Endodermal cell (in vitro differentiated cells): ENCODE results near the gene MVB12A. TPM values are rescaled to one million over a fixed set of nuclear protein-coding genes. Genes with fewer than 3 reads are reported as not detected.

Experiments
- DNase-seq: peaks from one replicate; pipeline ENCODE4 v3.0.0-alpha.2; 2017
- H3K27ac ChIP-seq: 2 replicates; pipeline ENCODE4 v1.5.1; 2013; ENCODE audit warnings: mild to moderate bottlenecking, low read depth, low read length, moderate library complexity
- H3K27me3 ChIP-seq: 2 replicates; pipeline ENCODE4 v1.6.1; 2013; ENCODE audit warnings: mild to moderate bottlenecking, low read length, moderate library complexity; ENCODE audit not compliant: insufficient read depth, control insufficient read depth, poor library complexity, severe bottlenecking
- H3K36me3 ChIP-seq: 2 replicates; pipeline ENCODE4 v1.7.0; 2013; ENCODE audit warnings: mild to moderate bottlenecking, low read length, moderate library complexity; ENCODE audit not compliant: control insufficient read depth, insufficient read depth
- H3K4me1 ChIP-seq: one replicate; pipeline ENCODE4 v1.7.0; 2013; ENCODE audit warnings: low read length; ENCODE audit not compliant: control insufficient read depth, insufficient read depth
- H3K4me3 ChIP-seq: 2 replicates; pipeline ENCODE4 v1.5.1; 2013; ENCODE audit warnings: mild to moderate bottlenecking, low read length, moderate library complexity
- H3K9ac ChIP-seq: 2 replicates; pipeline ENCODE4 v1.6.1; 2013; ENCODE audit warnings: mild to moderate bottlenecking, low read length, moderate library complexity; ENCODE audit not compliant: poor library complexity, severe bottlenecking; ENCODE audit errors: extremely low read depth
- H3K9me3 ChIP-seq: 2 replicates; pipeline ENCODE4 v1.6.1; 2013; ENCODE audit warnings: mild to moderate bottlenecking, low read length, moderate library complexity; ENCODE audit not compliant: control insufficient read depth
- H3K27ac Mint-ChIP-seq: 2 replicates; pipeline ENCODE4 v1.8.0; 2020; ENCODE audit warnings: mixed read lengths
- H3K27me3 Mint-ChIP-seq: 2 replicates; pipeline ENCODE4 v1.8.0; 2021; ENCODE audit warnings: mild to moderate bottlenecking, mixed read lengths; ENCODE audit not compliant: insufficient read depth
- H3K36me3 Mint-ChIP-seq: 2 replicates; pipeline ENCODE4 v1.8.0; 2020; ENCODE audit warnings: low read depth, mixed read lengths
- H3K4me1 Mint-ChIP-seq: 2 replicates; pipeline ENCODE4 v1.8.0; 2020; ENCODE audit warnings: mixed read lengths
- H3K4me3 Mint-ChIP-seq: 2 replicates; pipeline ENCODE4 v1.8.0; 2020; ENCODE audit warnings: mild to moderate bottlenecking, moderate library complexity, mixed read lengths
- H3K9me3 Mint-ChIP-seq: 2 replicates; pipeline ENCODE4 v1.8.0; 2020; ENCODE audit warnings: mild to moderate bottlenecking, mixed read lengths
- CTCF ChIP-seq: fragments of 200-600 bp; sonication (generic); conservative IDR thresholded peaks from 2 replicates; pipeline ENCODE4 v1.5.0; 2021; ENCODE audit warnings: antibody characterized with exemption, mild to moderate bottlenecking
- WGBS, 2 experiments: methylation state at CpG; one replicate each; pipeline versions ENCODE4 v1.1.5 to v1.1.7; 2013; ENCODE audit warnings: missing lambda C conversion rate in 2 of 2, mixed read lengths in 1 of 2; ENCODE audit not compliant: insufficient coverage in 1 of 2, insufficient read length in 1 of 2; 5-methylcytosine and 5-hydroxymethylcytosine counted together
- total RNA-seq, 2 donors: library from RNA; stranded (reverse); fragmentation: NEBNext Ultra II Directional in 1 of 2; extraction: Animal tissue kit (Norgen Biotek cat#: 25700) in 1 of 2; gene quantifications; 2 replicates in 1 of 2; 3 replicates in 1 of 2; pipeline ENCODE4 v1.2.1, GENCODE V29; 2021

Gene MVB12A
- total RNA-seq, 2 donors from 2014 or later = 63.1 to 64.8 TPM

- peak; percentile 83 for TF ChIP-seq CTCF
- Histone ChIP-seq H3K9me3 (no peaks in the 10 kb centered on the region), H3K36me3 (no peaks in the 10 kb centered on the region), H3K27ac (no peak within 1 kb of the TSS), H3K9ac (peak within 1 kb of the TSS; percentile 25), H3K4me1 (no peaks in the 10 kb centered on the region), H3K4me3 (peak within 1 kb of the TSS; percentile 72), H3K27me3 (peaks cover 24% of the 10 kb centered on the region)
- peaks cover 1% of the 10 kb centered on the region for H3K9me3 Mint-ChIP-seq
- H3K4me3 Mint-ChIP-seq = peak within 1 kb of the TSS; percentile 61
- H3K4me1 Mint-ChIP-seq = no peaks in the 10 kb centered on the region
- 2 to 6% methylated on average over 11 to 81 of the region's 81 CpGs for WGBS, 2 experiments
- peaks cover 38% of the 10 kb centered on the region for H3K27me3 Mint-ChIP-seq
- H3K36me3 Mint-ChIP-seq = no peaks in the 10 kb centered on the region
- peak; percentile 86 for DNase-seq
- no peak within 1 kb of the TSS for H3K27ac Mint-ChIP-seq
Measured at GRCh38 chr19:17448131-17448967, 28.5 kb downstream of the MVB12A start, which contains the start of gene TMEM221. Gene TMEM221 (minus strand): TSS chr19:17448668. CDS start chr19:17448462, 206 bp downstream.

- no peak overlapping the region for H3K27ac Mint-ChIP-seq
- H3K4me3 ChIP-seq = no peak overlapping the region
- no peaks in the 10 kb centered on the region for H3K36me3 Mint-ChIP-seq
- H3K9me3 ChIP-seq = no peaks in the 10 kb centered on the region
- peaks cover 5% of the 10 kb centered on the region for H3K4me1 Mint-ChIP-seq
- no peak overlapping the region for H3K9ac ChIP-seq
- peaks cover 42% of the 10 kb centered on the region for H3K27me3 ChIP-seq
- no peak for DNase-seq
- H3K27ac ChIP-seq = no peak overlapping the region
- H3K4me3 Mint-ChIP-seq = no peak overlapping the region
- H3K36me3 ChIP-seq = no peaks in the 10 kb centered on the region
- WGBS, 2 experiments = 85 to 91% methylated on average over 5 to 7 of the region's 8 CpGs
- H3K4me1 ChIP-seq = no peaks in the 10 kb centered on the region
- H3K27me3 Mint-ChIP-seq = peaks cover 57% of the 10 kb centered on the region
- no peak for TF ChIP-seq CTCF
- peaks cover 3% of the 10 kb centered on the region for H3K9me3 Mint-ChIP-seq
Measured at GRCh38 chr19:17450264-17451075, 30.6 kb downstream of the MVB12A start.

- 92% methylated on average over 4 of the region's 4 CpGs for WGBS, 2 experiments
- Histone ChIP-seq H3K9ac (no peak overlapping the region), H3K36me3 (no peaks in the 10 kb centered on the region), H3K27me3 (peaks cover 48% of the 10 kb centered on the region), H3K9me3 (no peaks in the 10 kb centered on the region), H3K27ac (no peak overlapping the region), H3K4me1 (no peaks in the 10 kb centered on the region), H3K4me3 (no peak overlapping the region)
- Mint-ChIP-seq H3K27me3 (peaks cover 70% of the 10 kb centered on the region), H3K4me1 (peaks cover 5% of the 10 kb centered on the region), H3K4me3 (no peak overlapping the region), H3K27ac (no peak overlapping the region), H3K36me3 (no peaks in the 10 kb centered on the region), H3K9me3 (peaks cover 3% of the 10 kb centered on the region)
- no peak for DNase-seq
- TF ChIP-seq CTCF = no peak
Measured at GRCh38 chr19:17451820-17452219, 32.0 kb downstream of the MVB12A start.
